HG02759 (cell line): Measurements from ENCODE around the gene NCBP1.
"Not testable (repeated sequence)": the region's sequence is repeated elsewhere in the genome, so short reads cannot be mapped to it uniquely, and the experiment has no call there.

Source experiments
- ATAC-seq: cut with Tn5 transposase; IDR thresholded peaks from one replicate; pipeline ENCODE4 v1.9.1; 2021; ENCODE audit warnings: mild to moderate bottlenecking, moderate library complexity; ENCODE audit not compliant: unreplicated experiment

Gene NCBP1

DNA sequence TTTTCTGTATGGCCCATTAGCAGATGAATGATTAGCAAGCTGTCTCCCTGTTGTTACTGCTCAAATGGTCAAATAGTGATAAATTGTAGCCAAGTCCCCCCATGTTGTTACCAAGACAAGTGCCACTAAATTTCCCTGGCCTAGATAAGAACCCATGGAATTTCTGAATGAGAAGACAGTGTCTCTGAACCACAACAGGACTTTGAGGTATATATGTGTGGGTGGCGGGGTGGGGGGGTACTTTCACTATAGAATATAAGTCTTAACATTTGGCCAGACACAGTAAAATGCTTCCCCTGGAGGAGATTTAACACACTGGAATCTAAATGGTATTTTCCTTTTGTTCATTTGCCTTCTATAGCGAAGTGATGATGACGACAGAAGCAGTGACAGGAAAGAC lies 34.9 kb downstream of the NCBP1 start:
- no peak for ATAC-seq

DNA sequence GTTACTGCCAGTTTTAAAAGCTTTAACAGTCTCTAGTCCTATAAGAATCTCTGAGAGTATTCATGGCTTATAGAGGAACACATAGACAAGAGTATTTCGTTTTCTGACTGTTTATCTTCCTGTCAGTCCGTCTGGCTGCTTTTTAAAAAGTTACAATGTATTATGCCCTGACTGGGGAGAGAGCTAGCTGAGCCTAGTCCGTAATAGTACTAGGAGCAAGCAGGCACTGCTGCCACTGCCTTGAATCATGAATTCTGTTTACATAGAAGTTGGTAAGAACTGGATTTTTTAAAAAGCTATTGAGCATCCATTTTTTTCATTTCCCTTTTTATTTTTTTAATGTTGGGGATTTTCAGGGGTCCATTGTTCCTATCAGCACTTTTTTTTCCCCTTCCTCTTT lies 37.0 kb downstream of the NCBP1 start:
- no peak for ATAC-seq

DNA sequence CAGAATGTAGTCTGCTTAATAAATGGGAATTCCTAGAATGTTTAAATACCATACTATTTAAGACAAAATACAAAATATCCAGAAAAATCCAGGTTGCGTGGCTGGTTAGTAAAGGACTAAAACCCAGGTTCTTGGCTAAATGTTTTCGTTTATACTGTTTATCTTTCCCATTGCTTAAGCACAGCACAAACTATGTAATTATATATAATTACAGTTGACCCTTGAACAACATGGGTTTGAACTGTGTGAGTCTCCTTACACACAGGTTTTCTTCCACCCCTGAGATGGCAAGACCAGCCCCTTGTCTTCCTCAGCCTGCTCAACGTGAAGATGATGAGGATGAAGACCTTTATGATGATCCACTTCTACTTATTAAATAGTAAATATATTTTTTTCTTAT lies 38.8 kb downstream of the NCBP1 start:
- ATAC-seq = no peak

DNA sequence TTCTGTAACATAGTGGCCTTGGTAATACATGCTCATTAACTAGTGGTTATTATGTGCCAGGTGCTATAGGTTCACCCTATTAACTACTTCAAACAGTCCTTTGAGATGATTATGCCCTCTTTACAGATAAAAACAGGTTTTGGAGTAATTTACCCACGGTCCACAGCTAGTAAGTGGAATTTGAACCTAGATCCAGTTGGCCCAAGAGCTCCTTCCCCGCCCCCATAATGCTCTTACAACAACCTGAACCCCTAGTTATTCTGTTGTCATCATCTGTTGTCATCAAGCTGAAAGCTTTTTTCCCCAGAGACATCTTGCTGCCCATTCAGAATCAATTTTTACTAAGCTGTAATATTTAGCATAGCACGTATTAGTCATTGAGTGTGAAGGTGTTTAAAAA lies 40.3 kb downstream of the NCBP1 start:
- ATAC-seq = no peak

GRCh38 chr9:97675655-97676054 lies 42.0 kb downstream of the NCBP1 start:
- ATAC-seq = no peak

DNA sequence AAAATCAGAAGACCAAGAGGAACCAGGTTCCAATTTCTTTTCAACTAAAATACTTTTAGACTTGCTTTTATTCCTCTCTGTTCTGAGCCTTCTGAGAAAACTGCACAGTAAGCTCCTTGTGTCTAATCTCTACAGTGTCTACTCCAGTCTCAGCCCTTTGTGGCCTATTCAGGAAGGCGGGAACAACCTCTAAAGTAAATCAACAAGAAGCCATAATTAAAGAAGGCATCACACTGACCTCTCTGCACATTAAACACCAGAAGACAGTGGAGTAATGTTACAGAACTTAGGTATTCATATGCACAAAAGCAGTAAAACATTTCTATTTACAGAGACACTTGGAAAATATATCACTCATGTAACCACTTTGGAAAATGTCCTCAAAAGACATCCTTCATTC lies 48.6 kb downstream of the NCBP1 start:
- no peak for ATAC-seq

DNA sequence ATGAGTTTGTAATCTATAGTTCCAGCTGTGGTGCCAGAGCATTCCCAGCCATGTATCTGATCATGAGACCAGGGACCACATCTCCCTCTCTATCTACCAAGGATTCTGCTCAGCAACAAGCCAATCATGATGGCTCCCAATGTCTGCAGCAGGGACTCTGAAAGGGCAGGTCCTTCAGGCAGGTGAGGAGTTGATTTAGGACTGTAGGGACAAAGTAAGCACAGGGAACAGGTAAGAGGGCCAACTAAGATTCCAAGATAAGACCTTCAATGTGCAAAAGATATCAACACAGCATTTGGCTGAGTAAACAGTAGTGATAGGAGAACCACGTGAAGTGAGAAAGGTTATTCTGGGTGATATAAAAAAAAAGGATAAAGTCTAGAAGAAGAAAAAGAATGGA lies 55.0 kb downstream of the NCBP1 start:
- no peak for ATAC-seq

DNA sequence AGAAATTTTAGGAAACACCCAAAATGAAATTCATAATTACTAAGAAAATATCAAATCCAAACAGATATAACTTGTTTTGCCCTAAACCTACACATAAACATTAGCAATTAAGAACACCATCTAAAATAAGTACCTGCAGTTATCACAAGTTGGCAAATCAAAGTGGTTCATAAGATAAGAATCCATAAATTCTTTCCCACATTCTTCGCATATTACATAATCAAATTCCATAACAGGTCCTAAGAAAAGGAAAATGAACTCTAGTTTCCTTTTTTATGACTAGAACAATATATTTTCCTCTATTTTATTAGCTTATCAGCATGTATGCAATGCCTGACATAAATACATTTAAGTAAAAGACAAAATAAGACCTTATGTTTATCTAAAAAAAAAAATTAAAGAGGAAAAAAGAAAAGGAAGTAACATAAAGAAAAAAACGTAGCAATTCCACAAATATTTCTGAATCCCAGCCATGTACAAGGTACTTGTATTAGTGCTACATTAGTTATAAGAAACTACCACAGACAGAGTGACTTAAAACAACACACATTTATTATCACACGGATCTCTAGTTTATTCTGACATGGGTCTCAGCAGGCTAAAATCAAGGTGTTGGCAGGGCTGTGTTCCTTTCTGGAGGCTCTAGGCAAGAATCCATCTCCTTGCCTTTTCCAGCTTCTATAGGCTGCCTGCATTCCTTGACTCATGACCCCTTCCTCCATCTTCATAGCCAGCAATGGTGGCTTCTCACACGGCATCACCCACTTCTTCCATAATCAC lies 56.0 kb downstream of the NCBP1 start:
- no peak for ATAC-seq

DNA sequence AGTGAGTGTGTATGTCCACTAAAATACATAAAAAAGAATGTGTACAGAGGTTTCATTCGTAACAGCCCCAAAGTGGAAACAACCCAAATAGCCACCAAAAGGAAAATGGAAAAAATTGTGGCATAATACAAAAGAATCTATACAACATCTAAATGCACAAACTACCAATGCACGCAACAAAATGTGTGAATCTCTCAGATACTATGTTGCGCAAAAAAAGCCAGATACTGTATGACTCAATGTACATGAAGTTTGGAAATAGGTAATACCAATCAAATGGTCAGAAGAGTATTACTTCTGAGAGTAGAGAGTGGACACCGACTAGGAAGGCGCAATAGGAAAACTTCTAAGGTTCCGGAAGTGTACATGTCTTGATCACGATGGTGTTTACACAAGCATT lies 61.1 kb downstream of the NCBP1 start:
- ATAC-seq = no peak

DNA sequence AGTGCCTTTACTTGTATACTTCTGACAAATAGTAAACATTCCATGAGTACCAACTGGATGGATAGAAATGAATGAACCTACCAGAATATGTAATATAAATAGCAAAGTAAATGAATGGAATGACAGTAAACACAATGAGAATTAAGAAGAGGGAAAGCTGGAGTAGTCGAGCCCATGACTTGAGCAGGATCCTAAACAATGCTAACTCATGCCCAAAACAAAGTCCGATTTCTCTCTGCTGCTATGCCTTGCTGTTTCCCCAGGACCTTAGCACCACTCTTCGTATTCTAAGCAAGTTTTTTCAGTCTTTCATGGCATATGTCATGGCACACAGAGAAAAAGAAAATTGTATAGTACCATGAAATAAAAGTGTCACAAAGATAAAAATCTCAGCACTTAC lies 61.8 kb downstream of the NCBP1 start:
- ATAC-seq = no peak

- no peak for ATAC-seq
Observed at GRCh38 chr9:97695995-97696802, 62.6 kb downstream of the NCBP1 start.

DNA sequence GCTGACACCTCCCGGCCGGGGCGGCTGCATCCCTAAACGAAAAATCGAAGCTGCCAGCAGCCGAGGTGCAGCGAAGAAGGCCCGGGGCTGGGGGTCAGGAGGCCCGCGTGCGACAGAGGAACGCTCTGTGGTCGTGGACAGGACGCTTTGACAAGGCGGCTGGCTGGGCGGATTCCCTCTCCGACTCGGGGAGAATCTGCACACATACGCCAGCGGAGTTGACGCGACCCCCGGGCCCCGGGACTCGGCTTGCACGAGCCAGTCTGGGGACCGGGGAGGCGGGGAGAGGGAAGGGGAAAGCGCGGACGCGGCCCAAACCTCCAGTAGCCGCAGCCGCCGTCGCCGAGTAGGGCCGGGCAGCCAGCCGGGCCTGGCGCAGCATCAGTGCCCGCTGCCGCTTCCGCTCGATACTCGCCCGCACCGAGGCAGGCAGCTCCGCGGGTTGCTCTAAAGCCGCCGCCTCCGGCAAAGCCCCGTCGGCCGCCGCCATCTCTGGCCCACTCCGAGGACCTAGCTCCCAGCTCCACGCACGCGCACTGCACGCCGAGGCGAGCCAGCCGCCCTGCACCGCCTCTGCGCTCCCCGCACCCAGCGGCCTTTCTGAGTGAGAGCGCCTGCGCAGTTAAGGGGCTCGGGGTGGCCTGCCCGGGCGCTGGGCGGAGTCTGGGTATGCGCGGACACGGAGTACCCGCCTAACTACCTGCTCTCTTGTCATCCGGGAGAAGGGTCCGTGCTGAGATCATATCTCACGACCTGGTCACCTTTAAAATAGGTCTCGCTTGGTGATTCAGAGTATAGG lies 63.4 kb downstream of the NCBP1 start, which contains the start of gene XPA:
Gene XPA, minus strand, starts transcription at position 538 of the 799 bp plus-strand sequence. Its CDS starts 48 bp downstream, at position 490.
- peak; percentile 90 for ATAC-seq

- no peak for ATAC-seq
Observed at GRCh38 chr9:97697837-97698236, 64.2 kb downstream of the NCBP1 start.

- no peak for ATAC-seq
Observed at GRCh38 chr9:97698865-97699264, 65.2 kb downstream of the NCBP1 start.

- ATAC-seq = not testable (repeated sequence)
Observed at GRCh38 chr9:97699281-97699680, 65.7 kb downstream of the NCBP1 start.

- ATAC-seq = not testable (repeated sequence)
Observed at GRCh38 chr9:97699824-97700223, 66.2 kb downstream of the NCBP1 start.

GRCh38 chr9:97703437-97704344 lies 70.1 kb downstream of the NCBP1 start:
- no peak for ATAC-seq

DNA sequence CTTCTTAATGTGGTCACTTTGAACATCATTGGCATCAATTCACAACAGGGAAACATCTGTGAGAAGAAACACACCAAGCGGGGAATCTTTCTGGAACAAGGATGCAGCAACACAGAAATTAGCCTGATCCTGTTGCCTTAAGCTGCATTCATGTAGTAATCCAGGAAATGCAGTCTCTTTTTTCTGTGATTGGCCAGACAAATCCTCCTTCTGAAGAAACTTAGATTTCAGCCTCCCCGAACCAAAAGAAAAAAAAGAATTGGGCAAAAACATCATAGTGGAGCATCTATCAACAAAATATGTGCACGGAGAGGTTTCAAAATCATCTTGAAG lies 70.7 kb downstream of the NCBP1 start:
- no peak for ATAC-seq

GRCh38 chr9:97704851-97705250 lies 71.2 kb downstream of the NCBP1 start:
- no peak for ATAC-seq

- ATAC-seq = no peak
Observed at GRCh38 chr9:97705354-97705950, 71.8 kb downstream of the NCBP1 start.
